H1 (cell line): ENCODE measurements around the gene ZNF667. TPM values are rescaled to one million over a fixed set of nuclear protein-coding genes. Genes with fewer than 3 reads are reported as not detected.

Source experiments
- CTCF ChIA-PET: fragments of 300-600 bp; sonication (Branson Sonifier 250); formaldehyde crosslinking; loops from one replicate; lab custom pipeline; 2021; ENCODE audit not compliant: partially characterized antibody; lab: Charles Lee
- POLR2A ChIA-PET: fragments of 300-600 bp; sonication (Branson Sonifier 250); formaldehyde crosslinking; loops from one replicate; lab custom pipeline; 2021; ENCODE audit warnings: inconsistent platforms; ENCODE audit not compliant: partially characterized antibody; lab: Charles Lee
- DNase-seq, 2 experiments: peaks; one replicate each; pipeline versions ENCODE4 v3.0.0 to v3.0.0-alpha.2; 2010 to 2022; ENCODE audit warnings: low spot score in 2 of 2, low read depth in 1 of 2, mixed read lengths in 1 of 2
- FAIRE-seq: peaks from 2 replicates; lab custom pipeline; 2011; peaks lifted over from hg19 to GRCh38; lab: Jason Lieb, UNC
- H2AFZ ChIP-seq: 2 replicates; pipeline ENCODE4 v1.8.1; 2012; ENCODE audit warnings: low read length, inconsistent platforms
- H2AK5ac ChIP-seq: 2 replicates; pipeline ENCODE4 v1.6.1; 2013; ENCODE audit warnings: low read depth, low read length
- H2BK120ac ChIP-seq: replicated peaks from 2 replicates; pipeline ENCODE3; 2013; ENCODE audit warnings: low read depth, low read length, inconsistent platforms
- H2BK12ac ChIP-seq: 2 replicates; pipeline ENCODE4 v1.6.1; 2013; ENCODE audit warnings: low read depth, low read length
- H2BK15ac ChIP-seq: 2 replicates; pipeline ENCODE4 v1.6.1; 2013; ENCODE audit warnings: low read length
- H2BK20ac ChIP-seq: 2 replicates; pipeline ENCODE4 v1.6.1; 2013; ENCODE audit warnings: low read length
- H2BK5ac ChIP-seq: 2 replicates; pipeline ENCODE4 v1.6.1; 2013; ENCODE audit warnings: low read depth, low read length
- H3K14ac ChIP-seq: 2 replicates; pipeline ENCODE4 v1.6.1; 2013; ENCODE audit warnings: inconsistent platforms; ENCODE audit not compliant: insufficient read length
- H3K18ac ChIP-seq: 2 replicates; pipeline ENCODE4 v1.6.1; 2013; ENCODE audit warnings: low read length; ENCODE audit errors: extremely low read depth
- H3K23ac ChIP-seq: 2 replicates; pipeline ENCODE4 v1.6.1; 2013; ENCODE audit warnings: inconsistent platforms; ENCODE audit not compliant: insufficient read length
- H3K23me2 ChIP-seq: 2 replicates; pipeline ENCODE4 v1.6.1; 2013; ENCODE audit warnings: low read depth, low read length
- H3K27ac ChIP-seq: 2 replicates; pipeline ENCODE4 v1.6.1; 2011; ENCODE audit warnings: low read depth, low read length, inconsistent platforms
- H3K27me3 ChIP-seq, 4 experiments: replicated peaks in 1 of 4; 1 replicate in 1 of 4; 2 replicates in 3 of 4; pipeline versions ENCODE4 v1.6.1 to v1.8.1; 2011 to 2013; ENCODE audit warnings: low read length in 3 of 4, mild to moderate bottlenecking in 3 of 4, inconsistent platforms in 2 of 4, mixed read lengths in 2 of 4, moderate library complexity in 1 of 4; ENCODE audit not compliant: control insufficient read depth in 3 of 4, insufficient read depth in 3 of 4; ENCODE audit errors: extremely low read depth in 1 of 4
- H3K36me3 ChIP-seq, 4 experiments: 2 replicates each; pipeline versions ENCODE4 v1.6.1 to v1.8.1; 2011 to 2013; ENCODE audit warnings: mild to moderate bottlenecking in 4 of 4, low read length in 3 of 4, moderate library complexity in 2 of 4, control low read depth in 1 of 4, inconsistent platforms in 1 of 4; ENCODE audit not compliant: insufficient read depth in 4 of 4, control insufficient read depth in 2 of 4
- H3K4ac ChIP-seq: replicated peaks from 2 replicates; pipeline ENCODE3; 2013; ENCODE audit warnings: low read length, low read depth, mixed read lengths, inconsistent platforms; ENCODE audit not compliant: insufficient read length
- H3K4me1 ChIP-seq, 4 experiments: replicated peaks in 1 of 4; 1 replicate in 1 of 4; 2 replicates in 3 of 4; pipeline versions ENCODE4 v1.6.1 to v1.8.1; 2011 to 2013; ENCODE audit warnings: low read length in 3 of 4, inconsistent platforms in 2 of 4, mixed read lengths in 1 of 4; ENCODE audit not compliant: insufficient read depth in 4 of 4, control insufficient read depth in 3 of 4
- H3K4me2 ChIP-seq, 2 experiments: 2 replicates each; pipeline versions ENCODE4 v1.6.1 to v1.8.1; 2011 to 2013; ENCODE audit warnings: low read depth in 2 of 2, low read length in 2 of 2, control low read depth in 1 of 2, inconsistent platforms in 1 of 2, mild to moderate bottlenecking in 1 of 2; ENCODE audit not compliant: insufficient read depth in 1 of 2
- H3K4me3 ChIP-seq, 4 experiments: fragments of 200-600, 300-600 bp in 1 of 4; sonication (generic), shearing (Covaris generic), sonication (Bioruptor Twin) in 1 of 4; 2 replicates each; pipeline versions ENCODE4 v1.5.1 to v1.8.1; 2011 to 2016; ENCODE audit warnings: low read length in 4 of 4, low read depth in 3 of 4, control low read depth in 2 of 4, inconsistent platforms in 2 of 4, mild to moderate bottlenecking in 2 of 4, mixed read lengths in 1 of 4, moderate library complexity in 1 of 4; ENCODE audit not compliant: insufficient read depth in 2 of 4; ENCODE audit errors: extremely low read depth in 1 of 4
- H3K56ac ChIP-seq: replicated peaks from 2 replicates; pipeline ENCODE3; 2013; ENCODE audit warnings: low read depth, mild to moderate bottlenecking, mixed read lengths, low read length, inconsistent platforms; ENCODE audit not compliant: insufficient read length
- H3K79me1 ChIP-seq: 2 replicates; pipeline ENCODE4 v1.6.1; 2013; ENCODE audit warnings: low read depth, low read length, control low read depth
- H3K79me2 ChIP-seq, 2 experiments: 2 replicates each; pipeline versions ENCODE4 v1.6.1 to v1.8.1; 2012 to 2013; ENCODE audit warnings: low read length in 2 of 2, mild to moderate bottlenecking in 2 of 2, inconsistent platforms in 1 of 2; ENCODE audit not compliant: insufficient read depth in 2 of 2, control insufficient read depth in 1 of 2
- H3K9ac ChIP-seq, 4 experiments: replicated peaks in 1 of 4; 1 replicate in 1 of 4; 2 replicates in 3 of 4; pipeline versions ENCODE4 v1.6.1 to v1.8.1; 2011 to 2013; ENCODE audit warnings: low read depth in 3 of 4, low read length in 3 of 4, control low read depth in 2 of 4, mild to moderate bottlenecking in 2 of 4, moderate library complexity in 2 of 4, inconsistent platforms in 1 of 4; ENCODE audit errors: extremely low read depth in 1 of 4
- H3K9me3 ChIP-seq, 2 experiments: 2 replicates each; pipeline versions ENCODE4 v1.6.1 to v1.8.1; 2012 to 2013; ENCODE audit warnings: mild to moderate bottlenecking in 2 of 2, moderate library complexity in 2 of 2, control low read depth in 1 of 2, inconsistent platforms in 1 of 2, low read depth in 1 of 2, low read length in 1 of 2, mixed read lengths in 1 of 2; ENCODE audit not compliant: insufficient read depth in 2 of 2
- H4K20me1 ChIP-seq, 2 experiments: replicated peaks in 1 of 2; 2 replicates each; pipeline versions ENCODE3 to v1.8.1; 2011 to 2013; ENCODE audit warnings: inconsistent platforms in 2 of 2, low read length in 2 of 2, mild to moderate bottlenecking in 1 of 2; ENCODE audit not compliant: insufficient read depth in 2 of 2, control insufficient read depth in 1 of 2
- H4K5ac ChIP-seq: 2 replicates; pipeline ENCODE4 v1.6.1; 2013; ENCODE audit warnings: low read length, low read depth, mixed read lengths, inconsistent platforms; ENCODE audit not compliant: insufficient read length
- H4K8ac ChIP-seq: 2 replicates; pipeline ENCODE4 v1.8.0; 2013; ENCODE audit warnings: mild to moderate bottlenecking, moderate library complexity, low read length, inconsistent platforms; ENCODE audit not compliant: insufficient read depth; ENCODE audit errors: extremely low read depth
- H4K91ac ChIP-seq: replicated peaks from 2 replicates; pipeline ENCODE3; 2013; ENCODE audit warnings: low read length, mixed read lengths, inconsistent platforms; ENCODE audit not compliant: insufficient read length
- ASH2L ChIP-seq: fragments of 200-600, 300-600 bp; sonication (generic); IDR thresholded peaks from one replicate; pipeline ENCODE4 v1.7.1; 2017; ENCODE audit warnings: low read length
- CHD2 ChIP-seq: IDR thresholded peaks from 2 replicates; pipeline ENCODE4 v1.6.1; 2012; ENCODE audit warnings: low read length, improper control_type of control experiment
- CREB1 ChIP-seq: IDR thresholded peaks from 2 replicates; pipeline ENCODE4 v1.6.1; 2012; ENCODE audit warnings: inconsistent platforms
- HDAC2 ChIP-seq, 2 experiments: fragments of 300-600 bp in 1 of 2; sonication (generic) in 1 of 2; IDR thresholded peaks; 2 replicates each; pipeline ENCODE4 v1.6.1; 2011 to 2012; ENCODE audit warnings: low read depth in 2 of 2, low read length in 2 of 2, mild to moderate bottlenecking in 2 of 2, moderate library complexity in 2 of 2, borderline replicate concordance in 1 of 2, inconsistent platforms in 1 of 2
- JUND ChIP-seq: IDR thresholded peaks from 2 replicates; pipeline ENCODE4 v1.6.1; 2011; ENCODE audit warnings: mild to moderate bottlenecking, improper control_type of control experiment, low read length
- NRF1 ChIP-seq: IDR thresholded peaks from 2 replicates; pipeline ENCODE4 v1.6.1; 2011; ENCODE audit warnings: mild to moderate bottlenecking, low read depth, low read length, improper control_type of control experiment
- POLR2A ChIP-seq, 2 experiments: IDR thresholded peaks; 1 replicate in 1 of 2; 2 replicates in 1 of 2; pipeline ENCODE4 v1.6.1; 2011; ENCODE audit warnings: low read depth in 2 of 2, low read length in 2 of 2, mild to moderate bottlenecking in 2 of 2; ENCODE audit errors: control extremely low read depth in 1 of 2
- POLR2AphosphoS5 ChIP-seq: IDR thresholded peaks from 2 replicates; pipeline ENCODE4 v1.6.1; 2011; ENCODE audit warnings: low read depth, low read length
- SIN3A ChIP-seq, 2 experiments: IDR thresholded peaks in 1 of 2; conservative IDR thresholded peaks in 1 of 2; 2 replicates each; pipeline ENCODE4 v1.6.1; 2011 to 2012; ENCODE audit warnings: low read length in 2 of 2, improper control_type of control experiment in 1 of 2, low read depth in 1 of 2, mild to moderate bottlenecking in 1 of 2
- SIRT6 ChIP-seq: IDR thresholded peaks from one replicate; pipeline ENCODE4 v1.7.1; 2012; ENCODE audit warnings: low read length, inconsistent platforms
- TAF1 ChIP-seq: IDR thresholded peaks from 2 replicates; pipeline ENCODE4 v1.6.1; 2011; ENCODE audit warnings: mild to moderate bottlenecking, low read depth, low read length
- WGBS, 2 experiments: shearing (Covaris generic) in 1 of 2; methylation state at CpG; one replicate each; pipeline versions ENCODE4 v1.1.6 to v1.1.7; 2013 to 2015; ENCODE audit warnings: low lambda C conversion rate in 2 of 2, mixed read lengths in 2 of 2, inconsistent platforms in 1 of 2, low coverage in 1 of 2, missing lambda C conversion rate in 1 of 2; ENCODE audit not compliant: insufficient replicate concordance in 2 of 2, insufficient coverage in 1 of 2, insufficient read length in 1 of 2; ENCODE audit errors: extremely low coverage in 1 of 2, missing lambda C conversion rate in 1 of 2; 5-methylcytosine and 5-hydroxymethylcytosine counted together
- polyA plus RNA-seq, 7 experiments: library from polyadenylated mRNA; depleted of rRNA in 3 of 7; stranded (reverse) in 5 of 7; unstranded in 2 of 7; fragments of >200 nt in 5 of 7; fragments of 200-250 nt in 2 of 7; gene quantifications; 1 replicate in 5 of 7; 2 replicates in 1 of 7; 4 replicates in 1 of 7; pipeline versions ENCODE4 v1.2.1 to v1.2.3, GENCODE V29; 2011 to 2013; ENCODE audit warnings: missing spikeins in 2 of 7, mixed read lengths in 2 of 7
- total RNA-seq: library from RNA; stranded (reverse); fragmentation: NEBNext Ultra II Directional; extraction: Animal tissue kit (Norgen Biotek cat#: 25700); gene quantifications from 2 replicates; pipeline ENCODE4 v1.2.1, GENCODE V29; 2021

Gene ZNF667
- total and polyA plus RNA-seq, 2 of the 8 experiments (the other 6 are each of a cell fraction or from before 2014, with no cell fraction given) = 4.4 to 10.7 TPM

GRCh38 chr19:56507446-56508289 is 30.5 kb upstream of the ZNF667 start, which contains the start of gene ZNF471:
ZNF471 (plus strand) TSS chr19:56507855; CDS start chr19:56511572, 3,717 bp downstream.
- Histone ChIP-seq H2AFZ (peak within 1 kb of the TSS; percentile 100), H2AK5ac (no peak within 1 kb of the TSS; the same call in 1 of the 2 replicates), H2BK5ac (peak within 1 kb of the TSS; percentile 79), H4K20me1 (peaks cover 0 to 2% of the 10 kb centered on the region in 2 experiments), H3K4ac (peak within 1 kb of the TSS; percentile 25), H3K36me3 (no peaks in the 10 kb centered on the region), H4K8ac (peak within 1 kb of the TSS; percentile 98), H3K79me2 (no peaks in the 10 kb centered on the region), H3K4me1 (peaks cover 0 to 10% (median 2%) of the 10 kb centered on the region in 4 experiments; a peak in 5 of 7 replicates), H3K27me3 (peaks cover 0 to 5% (median 2%) of the 10 kb centered on the region in 4 experiments; a peak in 3 of 7 replicates), H3K4me3 (peak within 1 kb of the TSS; percentile 73 to 98 (median 80)), H3K56ac (peak within 1 kb of the TSS; percentile 90), H4K5ac (peak within 1 kb of the TSS; percentile 98), H2BK120ac (no peak within 1 kb of the TSS), H3K9ac (peak within 1 kb of the TSS in 3 of 4 experiments; percentile 87 to 90 (median 90); a peak in 6 of 7 replicates), H3K23me2 (peaks cover 14% of the 10 kb centered on the region), H3K23ac (no peak within 1 kb of the TSS), H4K91ac (peak within 1 kb of the TSS; percentile 73), H3K18ac (no peak within 1 kb of the TSS), H2BK20ac (no peak within 1 kb of the TSS), H3K14ac (no peak within 1 kb of the TSS), H3K4me2 (peak within 1 kb of the TSS; percentile 100), H2BK15ac (no peak within 1 kb of the TSS), H3K79me1 (no peaks in the 10 kb centered on the region), H3K9me3 (peaks cover 4 to 12% of the 10 kb centered on the region in 2 experiments; a peak in 2 of 4 replicates), H2BK12ac (peak within 1 kb of the TSS; percentile 10; the same call in 1 of the 2 replicates), H3K27ac (peak within 1 kb of the TSS; percentile 78)
- FAIRE-seq (peak; percentile 86), DNase-seq (peak; percentile 88 to 93)
- ChIA-PET POLR2A (interaction anchor here (1.1 to 1.8 kb wide), 3 partner anchors 11 to 31 kb away, joined by 3 to 8 read pairs (median 4); partner anchors contain the start of gene ZFP28), CTCF (interaction anchor here (0.7 to 1.7 kb wide), 3 partner anchors 17 to 442 kb away, joined by 3 read pairs; partner anchors contain the start of gene ZFP28)
- WGBS, 2 experiments = 2% methylated on average over 67 of the region's 74 CpGs; no CpG with 5 or more reads in 1 of the 2 experiments
- peak in 1 of 2 experiments; percentile 45; a peak in 1 of 3 replicates for TF ChIP-seq POLR2A (IDR thresholded peaks at IDR 0.05; ENCODE audit: control extremely low read depth in 1 of 2, low read depth in 2 of 2, low read length in 2 of 2)
- peak in 1 of 2 experiments; percentile 95; a peak in 2 of 4 replicates for TF ChIP-seq SIN3A (conservative IDR thresholded peaks at IDR 0.05 in 1 of 2, IDR thresholded peaks at IDR 0.05 in 1 of 2; ENCODE audit: low read depth in 1 of 2, low read length in 2 of 2)
- TF ChIP-seq JUND = no peak
- TF ChIP-seq CREB1 = peak; percentile 54
- peak in 1 of 2 experiments; percentile 54; a peak in 1 of 4 replicates for TF ChIP-seq HDAC2 (IDR thresholded peaks at IDR 0.05; ENCODE audit: borderline replicate concordance in 1 of 2, low read depth in 2 of 2, low read length in 2 of 2)
- 0 out of 2 replicates have a peak, but pooled peaks have one; percentile 26 for TF ChIP-seq TAF1
- TF ChIP-seq SIRT6 = no peak
- TF ChIP-seq ASH2L = peak; percentile 68
- 0 out of 2 replicates have a peak, but pooled peaks have one; percentile 26 for TF ChIP-seq POLR2AphosphoS5
- TF ChIP-seq CHD2 = 0 out of 2 replicates have a peak, but pooled peaks have one; percentile 18
- peak; percentile 74 for TF ChIP-seq NRF1
